ENCODE data around the gene TSEN54.
"Not testable (repeated sequence)": the region's sequence is repeated elsewhere in the genome, so short reads cannot be mapped to it uniquely, and the experiment has no call there.

TSEN54 gene

GRCh38 chr17:75518201-75518600 is 1.9 kb downstream of the TSEN54 start:
- peak; percentile 10 for DNase-seq (ENCODE audit: low read depth)

- no peak for DNase-seq (ENCODE audit: low read depth)
Observed at GRCh38 chr17:75518983-75519537, 2.7 kb downstream of the TSEN54 start.

- not testable (repeated sequence) for DNase-seq (ENCODE audit: low read depth)
Observed at GRCh38 chr17:75520413-75520812, 4.1 kb downstream of the TSEN54 start.

GRCh38 chr17:75521290-75521689 is 5.0 kb downstream of the TSEN54 start:
- no peak for DNase-seq (ENCODE audit: low read depth)

GRCh38 chr17:75521951-75522727 is 5.8 kb downstream of the TSEN54 start:
- no peak for DNase-seq (ENCODE audit: low read depth)

- DNase-seq (ENCODE audit: low read depth): no peak
Observed at GRCh38 chr17:75523647-75524046, 7.3 kb downstream of the TSEN54 start.

GRCh38 chr17:75524269-75524969 is 8.1 kb downstream of the TSEN54 start:
- DNase-seq (ENCODE audit: low read depth): no peak

- DNase-seq (ENCODE audit: low read depth): peak; percentile 80
Observed at GRCh38 chr17:75524970-75525805, 8.9 kb downstream of the TSEN54 start, which contains the start of gene LLGL2. Gene LLGL2 (plus strand): TSS chr17:75525697. CDS start chr17:75543427, 17,730 bp downstream.

GRCh38 chr17:75525806-75526554 is 9.7 kb downstream of the TSEN54 start:
- no peak for DNase-seq (ENCODE audit: low read depth)

GRCh38 chr17:75526555-75527270 is 10.4 kb downstream of the TSEN54 start:
- no peak for DNase-seq (ENCODE audit: low read depth)

- DNase-seq (ENCODE audit: low read depth): no peak
Observed at GRCh38 chr17:75530837-75531720, 14.8 kb downstream of the TSEN54 start.

- DNase-seq (ENCODE audit: low read depth): no peak
Observed at GRCh38 chr17:75531721-75532072, 15.4 kb downstream of the TSEN54 start.

- peak; percentile 29 for DNase-seq (ENCODE audit: low read depth)
Observed at GRCh38 chr17:75535119-75535537, 18.8 kb downstream of the TSEN54 start.

- no peak for DNase-seq (ENCODE audit: low read depth)
Observed at GRCh38 chr17:75535871-75536270, 19.5 kb downstream of the TSEN54 start.

- no peak for DNase-seq (ENCODE audit: low read depth)
Observed at GRCh38 chr17:75536366-75536765, 20.0 kb downstream of the TSEN54 start.

- no peak for DNase-seq (ENCODE audit: low read depth)
Observed at GRCh38 chr17:75539967-75540729, 23.8 kb downstream of the TSEN54 start.

GRCh38 chr17:75540923-75541503 is 24.7 kb downstream of the TSEN54 start:
- no peak for DNase-seq (ENCODE audit: low read depth)

- DNase-seq (ENCODE audit: low read depth): no peak
Observed at GRCh38 chr17:75542229-75542628, 25.9 kb downstream of the TSEN54 start.
